Smooth muscle cell (in vitro differentiated cells): ENCODE results near the gene LAMP5. TPM values are rescaled to one million over a fixed set of nuclear protein-coding genes. Genes with fewer than 3 reads are reported as not detected.

ENCODE experiments used
- DNase-seq: peaks from one replicate; lab custom pipeline; 2025; ENCODE audit not compliant: unreplicated experiment; lab: John Stamatoyannopoulos, UW
- H2AFZ ChIP-seq: fragments of 200-600 bp; sonication (generic); 2 replicates; pipeline ENCODE4 v1.6.0; 2016; ENCODE audit warnings: antibody characterized with exemption, low read depth, mild to moderate bottlenecking
- H3F3A ChIP-seq: fragments of 200-600 bp; sonication (generic); 2 replicates; pipeline ENCODE4 v1.6.0; 2017; ENCODE audit warnings: antibody characterized with exemption, low read depth
- H3K27ac ChIP-seq: fragments of 200-600 bp; sonication (generic); 2 replicates; pipeline ENCODE4 v1.5.1; 2016; ENCODE audit warnings: low read depth, mild to moderate bottlenecking
- H3K27me3 ChIP-seq: fragments of 200-600 bp; sonication (generic); 2 replicates; pipeline ENCODE4 v1.6.1; 2016; ENCODE audit warnings: low read depth, mild to moderate bottlenecking
- H3K36me3 ChIP-seq: fragments of 200-600 bp; sonication (generic); 2 replicates; pipeline ENCODE4 v1.5.1; 2016; ENCODE audit warnings: low read depth
- H3K4me1 ChIP-seq: fragments of 200-600 bp; sonication (generic); 2 replicates; pipeline ENCODE4 v1.5.1; 2016; ENCODE audit warnings: low read depth
- H3K4me2 ChIP-seq: fragments of 200-600 bp; sonication (generic); 2 replicates; pipeline ENCODE4 v1.6.0; 2016; ENCODE audit warnings: mild to moderate bottlenecking
- H3K4me3 ChIP-seq: fragments of 200-600 bp; sonication (generic); 2 replicates; pipeline ENCODE4 v1.5.1; 2016; ENCODE audit warnings: mild to moderate bottlenecking
- H3K79me2 ChIP-seq: fragments of 200-600 bp; sonication (generic); 2 replicates; pipeline ENCODE4 v1.6.0; 2016; ENCODE audit warnings: low read depth, mild to moderate bottlenecking
- H3K9ac ChIP-seq: fragments of 200-600 bp; sonication (generic); 2 replicates; pipeline ENCODE4 v1.6.0; 2016; ENCODE audit warnings: low read depth
- H3K9me3 ChIP-seq: fragments of 200-600 bp; sonication (generic); replicated peaks from 2 replicates; pipeline ENCODE4 v1.5.1; 2016; ENCODE audit warnings: low read depth
- H4K20me1 ChIP-seq: fragments of 200-600 bp; sonication (generic); 2 replicates; pipeline ENCODE4 v1.6.0; 2016; ENCODE audit warnings: low read depth
- WGBS: methylation state at CpG from one replicate; pipeline ENCODE4 v1.1.7; 2016; ENCODE audit warnings: low lambda C conversion rate; 5-methylcytosine and 5-hydroxymethylcytosine counted together
- polyA plus RNA-seq: library from polyadenylated mRNA; unstranded; fragments of >200 nt; fragmentation: Nextera tagmentation; extraction: Ambion mirVana; gene quantifications from 2 replicates; pipeline ENCODE4 v1.2.1, GENCODE V29; 2016
- total RNA-seq: library from RNA; depleted of rRNA; stranded (reverse); fragments of >200 nt; gene quantifications from 2 replicates; pipeline ENCODE4 v1.2.3, GENCODE V29; 2014
- TF ChIP-seq, protein P1 (sequence below): fragments of 200-600 bp; sonication (generic); IDR thresholded peaks from 2 replicates; pipeline ENCODE4 v1.5.1; 2017; ENCODE audit warnings: borderline replicate concordance, mild to moderate bottlenecking, antibody characterized with exemption; ENCODE audit not compliant: insufficient read depth, poor library complexity, severe bottlenecking

The LAMP5 gene
- total and polyA plus RNA-seq, 2 experiments from 2014 or later = 38.6 to 40.5 TPM

DNA sequence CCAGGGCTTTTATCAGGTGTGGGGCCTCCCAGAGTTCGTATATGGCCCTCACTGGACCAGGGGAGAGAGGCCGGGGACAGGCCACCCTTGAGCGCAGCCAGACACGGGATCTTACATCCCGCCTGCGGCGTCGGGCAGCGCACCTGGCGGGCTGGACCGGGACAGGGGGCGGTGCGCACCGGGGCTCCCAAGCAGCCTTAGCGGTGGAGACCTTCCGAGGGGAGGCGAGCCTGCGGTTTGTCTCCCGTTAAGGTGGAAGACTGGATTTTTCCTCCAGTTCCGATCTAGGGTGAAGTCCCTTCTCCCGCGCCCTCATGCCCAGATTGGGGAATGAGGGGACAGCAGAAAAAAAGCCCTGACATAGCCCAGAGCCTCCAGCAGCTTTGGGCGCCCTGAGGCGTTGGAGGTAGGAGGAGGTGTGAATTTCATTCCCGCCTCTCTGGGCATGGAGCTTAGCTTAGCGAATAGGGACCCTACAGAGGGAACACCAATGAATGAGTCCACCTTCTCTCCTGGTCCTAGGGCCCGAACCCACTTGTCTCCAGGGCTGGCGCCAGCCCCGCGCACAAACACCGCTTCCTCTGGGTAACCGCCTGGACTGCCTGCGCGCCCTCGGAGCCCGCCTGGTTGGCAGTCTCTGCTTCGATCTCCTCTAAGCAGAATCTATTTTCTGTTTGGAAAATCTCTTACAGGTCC, 6.7 kb upstream of the LAMP5 start:
- Histone ChIP-seq H3F3A (no peaks in the 10 kb centered on the region), H3K27me3 (peaks cover 93% of the 10 kb centered on the region), H3K36me3 (no peaks in the 10 kb centered on the region), H2AFZ (no peak overlapping the region), H3K9ac (no peak overlapping the region), H3K4me3 (no peak overlapping the region), H3K27ac (no peak overlapping the region), H3K9me3 (no peaks in the 10 kb centered on the region), H3K79me2 (no peaks in the 10 kb centered on the region), H3K4me2 (peak overlapping the region; percentile 30), H4K20me1 (no peaks in the 10 kb centered on the region), H3K4me1 (no peaks in the 10 kb centered on the region)
- TF ChIP-seq, protein P1, sequence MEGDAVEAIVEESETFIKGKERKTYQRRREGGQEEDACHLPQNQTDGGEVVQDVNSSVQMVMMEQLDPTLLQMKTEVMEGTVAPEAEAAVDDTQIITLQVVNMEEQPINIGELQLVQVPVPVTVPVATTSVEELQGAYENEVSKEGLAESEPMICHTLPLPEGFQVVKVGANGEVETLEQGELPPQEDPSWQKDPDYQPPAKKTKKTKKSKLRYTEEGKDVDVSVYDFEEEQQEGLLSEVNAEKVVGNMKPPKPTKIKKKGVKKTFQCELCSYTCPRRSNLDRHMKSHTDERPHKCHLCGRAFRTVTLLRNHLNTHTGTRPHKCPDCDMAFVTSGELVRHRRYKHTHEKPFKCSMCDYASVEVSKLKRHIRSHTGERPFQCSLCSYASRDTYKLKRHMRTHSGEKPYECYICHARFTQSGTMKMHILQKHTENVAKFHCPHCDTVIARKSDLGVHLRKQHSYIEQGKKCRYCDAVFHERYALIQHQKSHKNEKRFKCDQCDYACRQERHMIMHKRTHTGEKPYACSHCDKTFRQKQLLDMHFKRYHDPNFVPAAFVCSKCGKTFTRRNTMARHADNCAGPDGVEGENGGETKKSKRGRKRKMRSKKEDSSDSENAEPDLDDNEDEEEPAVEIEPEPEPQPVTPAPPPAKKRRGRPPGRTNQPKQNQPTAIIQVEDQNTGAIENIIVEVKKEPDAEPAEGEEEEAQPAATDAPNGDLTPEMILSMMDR = no peak
- WGBS = 16% methylated on average over 37 of the region's 37 CpGs
- no peak for DNase-seq

DNA sequence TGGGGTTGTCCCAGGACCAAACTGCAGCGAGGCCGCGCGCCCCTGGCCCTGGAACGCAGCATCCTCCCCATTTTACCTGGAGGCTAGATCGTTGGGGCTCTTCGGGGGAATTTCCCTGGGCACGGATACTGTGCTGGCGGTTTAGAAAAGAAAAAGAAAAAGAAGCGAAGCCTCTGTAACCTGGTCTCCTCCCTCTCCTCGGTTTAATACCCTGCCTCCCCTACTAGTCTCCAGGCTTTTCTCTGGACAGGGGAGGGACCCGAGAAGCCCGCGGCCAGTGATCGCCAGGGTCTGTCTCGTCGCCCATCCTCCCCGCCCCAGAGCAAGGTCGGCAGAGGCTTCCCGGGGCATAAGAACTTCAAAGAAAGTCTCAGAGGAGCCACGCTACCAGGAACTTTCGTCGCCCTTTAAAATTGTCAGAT, 6.1 kb upstream of the LAMP5 start:
- WGBS = 20% methylated on average over 23 of the region's 23 CpGs
- Histone ChIP-seq H3K36me3 (no peaks in the 10 kb centered on the region), H3K4me1 (no peaks in the 10 kb centered on the region), H3K79me2 (no peaks in the 10 kb centered on the region), H3K4me3 (no peak overlapping the region), H3K9ac (no peak overlapping the region), H4K20me1 (no peaks in the 10 kb centered on the region), H3K27ac (no peak overlapping the region), H3K4me2 (peak overlapping the region; percentile 30), H3K9me3 (no peaks in the 10 kb centered on the region), H3F3A (no peaks in the 10 kb centered on the region), H3K27me3 (peaks cover 98% of the 10 kb centered on the region), H2AFZ (no peak overlapping the region)
- TF ChIP-seq, protein P1 = no peak
- DNase-seq = no peak

DNA sequence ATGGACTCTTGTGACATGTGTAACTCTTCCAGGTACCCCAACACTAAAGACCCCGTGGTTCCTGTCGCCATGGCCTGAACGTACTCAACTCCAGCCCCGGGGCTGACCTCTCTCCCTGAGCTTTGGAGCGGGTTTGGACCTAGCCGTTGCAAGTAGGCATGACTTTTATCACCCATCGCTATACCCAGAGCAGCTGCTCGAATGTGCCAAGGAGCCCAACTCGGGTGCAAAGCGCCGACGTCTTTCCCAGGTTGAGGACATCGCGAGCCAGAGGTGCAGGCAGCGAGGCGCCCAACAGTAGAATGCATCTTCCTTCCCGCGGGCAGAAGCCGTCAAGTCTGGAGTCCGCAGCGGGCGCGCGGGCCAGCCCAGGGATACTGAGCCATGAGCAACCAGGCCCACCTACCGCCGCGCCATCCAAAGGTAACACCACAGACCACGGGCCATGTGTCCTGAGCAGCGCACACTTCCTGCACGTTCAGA, 5.7 kb upstream of the LAMP5 start:
- DNase-seq = no peak
- no peaks in the 10 kb centered on the region for H3F3A ChIP-seq
- no peaks in the 10 kb centered on the region for H3K79me2 ChIP-seq
- no peaks in the 10 kb centered on the region for H3K4me1 ChIP-seq
- no peak overlapping the region for H3K4me2 ChIP-seq
- no peak overlapping the region for H3K27ac ChIP-seq
- no peak overlapping the region for H2AFZ ChIP-seq
- no peak overlapping the region for H3K4me3 ChIP-seq
- no peaks in the 10 kb centered on the region for H3K9me3 ChIP-seq
- TF ChIP-seq, protein P1 = no peak
- no peaks in the 10 kb centered on the region for H4K20me1 ChIP-seq
- 9% methylated on average over 29 of the region's 30 CpGs for WGBS
- H3K27me3 ChIP-seq = peaks cover 98% of the 10 kb centered on the region
- no peaks in the 10 kb centered on the region for H3K36me3 ChIP-seq
- H3K9ac ChIP-seq = no peak overlapping the region

DNA sequence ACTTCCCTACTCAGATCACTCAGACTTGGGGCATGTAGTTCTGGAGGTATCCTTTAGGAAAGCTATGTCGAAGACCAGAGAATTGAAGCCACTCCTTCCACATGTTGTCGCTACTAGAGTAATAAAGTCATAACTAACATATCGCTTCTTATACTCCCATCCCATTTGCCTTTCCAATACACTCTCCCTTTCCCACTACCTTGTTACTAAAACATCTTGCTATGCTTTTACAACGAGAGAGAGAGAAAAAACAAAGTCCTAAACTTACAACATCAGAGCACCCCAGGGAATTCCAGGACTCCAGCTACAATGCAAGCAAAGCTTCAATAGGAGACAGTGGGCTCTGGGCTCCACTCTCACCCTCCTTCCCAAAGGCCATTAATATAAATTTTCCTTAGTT, 5.1 kb upstream of the LAMP5 start:
- DNase-seq = no peak
- no peaks in the 10 kb centered on the region for H3K36me3 ChIP-seq
- TF ChIP-seq, protein P1 = no peak
- no peak overlapping the region for H3K9ac ChIP-seq
- no peak overlapping the region for H3K27ac ChIP-seq
- no peak overlapping the region for H3K4me3 ChIP-seq
- H3K9me3 ChIP-seq = no peaks in the 10 kb centered on the region
- no peak overlapping the region for H3K4me2 ChIP-seq
- no peaks in the 10 kb centered on the region for H3K79me2 ChIP-seq
- WGBS = 45% methylated on average over 4 of the region's 4 CpGs
- H3K27me3 ChIP-seq = peaks cover 98% of the 10 kb centered on the region
- no peaks in the 10 kb centered on the region for H4K20me1 ChIP-seq
- H2AFZ ChIP-seq = no peak overlapping the region
- H3K4me1 ChIP-seq = peaks cover 3% of the 10 kb centered on the region
- H3F3A ChIP-seq = no peaks in the 10 kb centered on the region
